Smooth muscle cell of the pulmonary artery (primary cell): ENCODE measurements around the gene SMIM14. TPM values are rescaled to one million over a fixed set of nuclear protein-coding genes. Genes with fewer than 3 reads are reported as not detected.

ENCODE experiments used
- total RNA-seq: library from RNA; depleted of rRNA; stranded (reverse); fragments of >200 nt; gene quantifications from 2 replicates; pipeline ENCODE4 v1.2.3, GENCODE V29; 2014

SMIM14 gene
- 54.3 and 74.4 TPM in 2 replicates for total RNA-seq

GRCh38 chr4:39638354-39639239 lies at the start of gene SMIM14:
TSS of gene SMIM14 (minus strand) at chr4:39638865. CDS start at chr4:39605145, 33,720 bp downstream.

GRCh38 chr4:39527296-39528060 lies 111.2 kb downstream of the SMIM14 start, which contains the start of gene UGDH:
TSS of gene UGDH (minus strand) at chr4:39527439. CDS start at chr4:39521512, 5,927 bp downstream.

Other genes with a start within 250 kb of the SMIM14 start
- under 0.01 and 0.07 TPM in 2 replicates for gene KLB, start 231.9 kb downstream of the SMIM14 start, total RNA-seq
- 797 and 920 TPM in 2 replicates for gene RPL9, start 179.9 kb downstream of the SMIM14 start, total RNA-seq
- 4.7 and 5.8 TPM in 2 replicates for gene LIAS, start 179.8 kb downstream of the SMIM14 start, total RNA-seq
- gene UGDH, start 111.4 kb downstream of the SMIM14 start, total RNA-seq = 79.7 and 154 TPM in 2 replicates
- gene UBE2K, start 59.3 kb upstream of the SMIM14 start, total RNA-seq = 24.0 and 27.8 TPM in 2 replicates